Left lobe of liver (tissue), 2 donors: Measurements from ENCODE around the gene PNLIPRP3. TPM values are rescaled to one million over a fixed set of nuclear protein-coding genes. Genes with fewer than 3 reads are reported as not detected.

Experiments
- ATAC-seq: fragments of 200-7000 bp; cut with Tn5 transposase; one replicate; pipeline ENCODE4 v1.9.1; 2020; ENCODE audit warnings: mild to moderate bottlenecking, moderate library complexity
- DNase-seq: peaks from one replicate; pipeline ENCODE4 v3.0.0-alpha.2; 2020; ENCODE audit warnings: low spot score
- total RNA-seq: library from RNA; stranded (reverse); gene quantifications from one replicate; pipeline ENCODE4 v1.2.1, GENCODE V29; 2021
- donor health status: DM: no; HTN: no; CAD: no; lungs with moderate emphysema.
- donor health status: DM: no; HTN: yes; CAD: no.

PNLIPRP3 gene
- total RNA-seq, 1 donor from 2014 or later: not detected

- DNase-seq (no peak), ATAC-seq (peak; percentile 73)
Observed at GRCh38 chr10:116490028-116490662, 62.5 kb downstream of the PNLIPRP3 start.

- DNase-seq (no peak), ATAC-seq (no peak)
Observed at GRCh38 chr10:116504786-116505185, 77.1 kb downstream of the PNLIPRP3 start.

- no peak for DNase-seq
- ATAC-seq: no peak
Observed at GRCh38 chr10:116510565-116510964, 82.9 kb downstream of the PNLIPRP3 start.

GRCh38 chr10:116511365-116511764, 83.7 kb downstream of the PNLIPRP3 start:
- ATAC-seq: no peak

GRCh38 chr10:116521424-116522290, 94.0 kb downstream of the PNLIPRP3 start:
- DNase-seq: no peak
- peak; percentile 83 for ATAC-seq

More at GRCh38 chr10:116511365-116511764, 83.7 kb downstream of the PNLIPRP3 start:
- no peak for DNase-seq

- ATAC-seq (no peak), DNase-seq (no peak)
Observed at GRCh38 chr10:116522803-116523381, 95.2 kb downstream of the PNLIPRP3 start.

- DNase-seq (no peak), ATAC-seq (no peak)
Observed at GRCh38 chr10:116524736-116525135, 97.1 kb downstream of the PNLIPRP3 start.

GRCh38 chr10:116526219-116526618, 98.6 kb downstream of the PNLIPRP3 start:
- no peak for ATAC-seq
- no peak for DNase-seq

Other genes starting within 250 kb of the PNLIPRP3 start
- 75.2 TPM for gene GFRA1, start 154.6 kb upstream of the PNLIPRP3 start, total RNA-seq
- gene CCDC172, start 103.4 kb upstream of the PNLIPRP3 start, total RNA-seq: not detected
- gene PNLIP, start 118.1 kb downstream of the PNLIPRP3 start, total RNA-seq: 3.1 TPM
- gene PNLIPRP1, start 163.1 kb downstream of the PNLIPRP3 start, total RNA-seq: 2.5 TPM
- gene PNLIPRP2, start 193.1 kb downstream of the PNLIPRP3 start, total RNA-seq: 0.88 TPM